Vagina (tissue), 2 donors: ENCODE measurements around the gene AGFG1.

ENCODE experiments used
- CTCF ChIP-seq, 3 experiments: fragments of 450-650 bp in 2 of 3; fragments of 200-600 bp in 1 of 3; sonication (generic) in 1 of 3; IDR thresholded peaks; one replicate each; pipeline ENCODE4 v1.5.1; 2017 to 2019; ENCODE audit warnings: antibody characterized with exemption in 3 of 3, mild to moderate bottlenecking in 2 of 3, moderate library complexity in 2 of 3
- POLR2A ChIP-seq, 2 donors: fragments of 450-650 bp; IDR thresholded peaks; one replicate each; pipeline ENCODE4 v1.6.1; 2017; ENCODE audit warnings: antibody characterized with exemption in 2 of 2, mild to moderate bottlenecking in 2 of 2, moderate library complexity in 2 of 2

- TF ChIP-seq CTCF (IDR thresholded peaks at IDR 0.05) (no peak), POLR2A (IDR thresholded peaks at IDR 0.05) (no peak)
Observed at GRCh38 chr2:227509824-227510619, 38.1 kb downstream of the AGFG1 start.
